ENCODE data around the gene HEATR5A. TPM values are rescaled to one million over a fixed set of nuclear protein-coding genes. Genes with fewer than 3 reads are reported as not detected.
"Not testable (repeated sequence)": the region's sequence is repeated elsewhere in the genome, so short reads cannot be mapped to it uniquely, and the experiment has no call there.

HEATR5A gene
- total RNA-seq, 1 donor from 2014 or later, result 20.8 TPM

DNA sequence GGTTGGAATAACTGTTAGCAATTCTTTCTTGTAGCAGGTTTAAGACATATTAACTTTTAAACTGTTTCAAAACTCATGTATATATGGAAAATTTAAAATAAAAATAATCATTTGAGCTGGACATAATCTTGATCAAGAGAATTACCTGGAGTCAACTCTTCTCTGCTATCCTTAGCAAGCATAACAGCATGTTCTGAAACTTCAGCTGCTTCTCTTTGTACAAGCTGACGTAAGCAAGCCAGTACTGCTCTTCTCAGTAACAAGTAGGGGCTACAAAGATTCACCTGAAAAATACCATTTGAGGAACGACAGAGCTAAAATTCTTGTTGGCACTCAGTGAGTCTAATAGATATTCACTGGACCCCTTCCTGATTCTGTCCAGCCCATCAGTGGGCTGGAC is 83.0 kb downstream of the HEATR5A start:
- DNase-seq (ENCODE audit: extremely low read depth, low read depth, low spot score), result no peak

GRCh38 chr14:31336646-31337045 is 83.7 kb downstream of the HEATR5A start:
- no peak for DNase-seq (ENCODE audit: extremely low read depth, low read depth, low spot score)

GRCh38 chr14:31331395-31331794 is 89.0 kb downstream of the HEATR5A start:
- DNase-seq (ENCODE audit: extremely low read depth, low read depth, low spot score), result not testable (repeated sequence)

- DNase-seq (ENCODE audit: extremely low read depth, low read depth, low spot score), result not testable (repeated sequence)
These were observed 90.4 kb downstream of the HEATR5A start for GRCh38 chr14:31329876-31330521.

DNA sequence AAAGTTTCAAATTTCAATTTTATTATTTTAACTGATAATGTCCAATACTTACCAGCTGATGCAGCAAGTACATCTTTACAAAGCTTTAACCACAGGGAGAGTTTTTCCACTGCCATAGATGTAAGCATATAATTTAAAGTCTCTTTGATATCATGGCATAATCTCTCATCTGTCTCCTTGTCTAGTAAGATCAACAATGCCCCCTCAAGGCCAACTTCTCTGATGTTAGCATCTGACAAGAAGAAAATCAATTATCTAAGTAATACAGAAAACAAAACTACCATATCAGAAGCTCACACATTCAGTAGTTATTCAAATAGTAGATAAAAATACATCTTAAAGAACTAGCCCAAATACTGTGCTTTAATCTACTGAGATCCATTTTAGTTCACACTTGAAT is 94.2 kb downstream of the HEATR5A start:
- no peak for DNase-seq (ENCODE audit: extremely low read depth, low read depth, low spot score)

- DNase-seq (ENCODE audit: extremely low read depth, low read depth, low spot score), result no peak
These were observed 96.9 kb downstream of the HEATR5A start for GRCh38 chr14:31323419-31323818.

GRCh38 chr14:31320922-31321766 is 99.2 kb downstream of the HEATR5A start:
- DNase-seq (ENCODE audit: extremely low read depth, low read depth, low spot score), result no peak

DNA sequence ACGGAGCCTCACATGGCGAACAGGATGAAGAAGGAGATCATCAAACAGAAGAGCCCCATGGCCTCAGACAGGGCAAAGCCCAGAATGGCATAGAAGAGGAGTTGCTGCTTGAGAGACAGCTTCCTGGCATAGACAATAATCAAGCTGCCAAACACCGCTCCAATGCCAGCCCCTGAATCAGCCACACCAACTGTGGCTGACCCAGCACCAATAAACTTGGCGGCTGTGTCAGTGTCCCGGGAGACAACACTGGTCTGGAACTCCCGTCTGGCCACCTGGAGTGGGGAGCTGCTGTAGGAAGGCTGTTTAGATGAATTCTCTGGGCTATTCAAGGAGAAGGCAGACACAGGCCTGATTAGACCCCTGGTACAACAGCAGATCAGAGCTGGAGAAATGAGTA is 100.1 kb downstream of the HEATR5A start:
- no peak for DNase-seq (ENCODE audit: extremely low read depth, low read depth, low spot score)

DNA sequence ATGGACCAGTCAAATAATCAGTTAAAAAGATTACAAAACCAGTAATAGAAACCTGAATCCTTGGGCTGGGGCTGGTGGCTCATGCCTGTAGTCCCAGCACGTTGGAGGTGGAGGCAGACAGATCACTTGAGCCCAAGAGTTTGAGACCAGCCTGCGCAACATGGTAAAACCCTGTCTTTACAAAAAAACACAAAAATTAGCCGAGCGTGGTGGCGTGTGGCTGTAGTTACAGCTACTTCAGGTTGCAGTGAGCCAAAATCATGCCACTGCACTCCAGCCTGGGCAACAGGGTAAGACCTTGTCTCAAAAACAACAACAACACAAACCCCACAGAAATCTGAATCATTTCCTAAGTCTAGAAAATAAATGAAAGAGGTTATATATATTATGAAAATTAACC is 100.6 kb downstream of the HEATR5A start:
- no peak for DNase-seq (ENCODE audit: extremely low read depth, low read depth, low spot score)

DNA sequence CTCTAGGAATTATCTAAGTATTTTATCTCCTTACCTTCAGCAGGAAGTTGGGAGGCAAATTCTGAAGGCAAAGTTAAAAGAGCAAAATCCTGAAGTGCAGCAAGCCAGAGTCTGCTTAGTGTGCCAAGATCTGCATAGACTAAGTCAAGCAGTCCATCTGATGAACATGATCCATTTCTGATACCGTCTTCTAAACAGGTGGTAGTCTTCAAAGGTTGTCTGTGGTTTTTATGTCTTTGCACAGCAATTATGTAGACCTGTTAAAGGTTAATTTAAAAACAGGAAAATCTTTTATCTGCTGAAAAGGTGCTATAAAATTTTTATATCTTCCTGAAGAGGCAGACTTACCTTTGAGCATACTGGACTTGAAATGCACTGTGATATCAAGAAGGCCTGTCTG is 107.4 kb downstream of the HEATR5A start:
- DNase-seq (ENCODE audit: extremely low read depth, low read depth, low spot score), result no peak

- DNase-seq (ENCODE audit: extremely low read depth, low read depth, low spot score), result not testable (repeated sequence)
These were observed 108.0 kb downstream of the HEATR5A start for GRCh38 chr14:31312370-31312769.

DNA sequence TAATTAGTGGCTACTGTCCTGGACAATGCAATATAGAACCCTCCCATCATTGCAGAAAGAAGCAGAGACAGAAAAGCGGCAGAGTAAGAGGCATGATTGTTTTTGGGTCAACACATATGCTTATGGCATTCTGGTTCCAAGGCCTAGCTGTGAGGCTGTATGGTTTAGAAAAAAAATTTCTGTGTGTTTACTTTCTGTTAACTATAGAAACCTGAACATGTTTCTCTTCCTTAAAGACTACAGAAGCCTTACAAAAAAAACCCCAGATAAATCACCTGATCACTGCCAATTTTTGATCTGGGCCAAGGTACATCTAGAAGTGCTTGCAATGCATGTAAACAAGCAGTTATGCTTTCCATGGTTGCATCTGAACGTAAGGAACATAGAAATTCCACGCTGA is 112.7 kb downstream of the HEATR5A start:
- DNase-seq (ENCODE audit: extremely low read depth, low read depth, low spot score), result no peak

DNA sequence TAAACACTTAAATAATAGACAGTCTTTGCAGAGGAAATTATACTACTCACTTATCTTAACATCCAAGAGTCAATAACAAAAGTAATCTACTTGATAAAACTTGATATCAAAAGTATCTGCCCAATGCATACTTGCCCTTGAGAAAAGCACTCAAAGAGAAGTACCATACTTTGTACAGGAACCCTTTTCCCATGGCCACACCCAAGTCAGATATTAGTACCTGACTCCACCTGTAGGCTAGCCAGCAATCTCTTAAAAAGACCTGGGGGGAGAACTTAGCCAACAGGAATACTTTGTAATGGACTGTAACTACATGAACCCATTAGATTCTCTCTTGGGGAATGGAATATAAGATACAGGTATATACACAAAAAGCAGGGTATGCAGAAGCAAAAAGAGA is 113.2 kb downstream of the HEATR5A start:
- no peak for DNase-seq (ENCODE audit: extremely low read depth, low read depth, low spot score)

DNA sequence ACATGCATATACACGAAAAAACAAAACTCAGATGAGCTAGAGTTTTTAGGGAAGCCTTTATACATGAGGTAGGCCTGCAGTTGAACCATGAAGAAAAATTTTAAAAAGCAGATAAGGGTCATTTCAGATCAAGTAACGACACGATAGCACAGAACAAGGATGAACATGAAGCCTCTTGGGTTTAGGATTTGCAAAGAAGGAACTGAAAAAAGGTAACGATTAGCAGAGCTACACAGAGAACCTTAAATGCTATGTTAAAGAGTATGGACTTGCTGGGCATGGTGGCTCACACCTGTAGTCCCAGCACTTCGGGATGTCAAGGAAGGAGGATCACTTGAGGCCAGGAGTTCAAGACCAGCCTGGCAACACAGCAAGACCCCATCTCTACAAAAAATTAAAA is 116.7 kb downstream of the HEATR5A start:
- DNase-seq (ENCODE audit: extremely low read depth, low read depth, low spot score), result no peak

DNA sequence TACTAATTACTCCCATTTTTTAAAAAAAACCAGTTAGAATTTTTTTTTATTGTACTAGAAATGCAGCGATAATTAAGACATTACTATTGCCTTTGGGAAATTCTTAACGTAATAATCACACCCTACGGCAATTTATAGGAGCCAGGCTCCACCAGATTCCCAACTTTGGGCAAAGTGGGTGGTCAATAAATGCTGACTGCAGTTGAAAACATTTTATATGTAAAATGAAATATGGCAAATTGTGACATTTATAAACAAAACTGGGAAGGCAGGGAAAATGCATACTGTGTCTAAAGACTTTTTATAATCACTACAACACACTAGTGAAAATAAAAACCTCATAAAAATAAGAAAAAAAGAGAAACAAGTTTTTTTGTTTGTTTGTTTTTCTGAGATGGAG is 119.5 kb downstream of the HEATR5A start:
- DNase-seq (ENCODE audit: extremely low read depth, low read depth, low spot score), result no peak

- no peak for DNase-seq (ENCODE audit: extremely low read depth, low read depth, low spot score)
These were observed 120.1 kb downstream of the HEATR5A start for GRCh38 chr14:31300296-31300695.

- no peak for DNase-seq (ENCODE audit: extremely low read depth, low read depth, low spot score)
These were observed 122.5 kb downstream of the HEATR5A start for GRCh38 chr14:31297701-31298344.

GRCh38 chr14:31297112-31297511 is 123.2 kb downstream of the HEATR5A start:
- no peak for DNase-seq (ENCODE audit: extremely low read depth, low read depth, low spot score)

GRCh38 chr14:31294746-31295405 is 125.5 kb downstream of the HEATR5A start:
- DNase-seq (ENCODE audit: extremely low read depth, low read depth, low spot score), result no peak

GRCh38 chr14:31292937-31293616 is 127.3 kb downstream of the HEATR5A start:
- no peak for DNase-seq (ENCODE audit: extremely low read depth, low read depth, low spot score)

- DNase-seq (ENCODE audit: extremely low read depth, low read depth, low spot score), result no peak
These were observed 129.1 kb downstream of the HEATR5A start for GRCh38 chr14:31291210-31291609.

Data from glomerular endothelial cell (primary cell).